A673 (cell line): ENCODE data around the gene HEPHL1.

ENCODE experiments used
- CTCF ChIP-seq: fragments of 300-800, 200-600 bp; sonication (generic); conservative IDR thresholded peaks from 2 replicates; pipeline ENCODE4 v1.5.1; 2017; ENCODE audit warnings: low read depth, mild to moderate bottlenecking, antibody characterized with exemption, low read length, moderate library complexity, mixed read lengths
- EZH2 ChIP-seq: fragments of 200-600 bp; sonication (generic); IDR thresholded peaks from 2 replicates; pipeline ENCODE4 v1.6.1; 2017; ENCODE audit warnings: borderline replicate concordance, low read depth, mild to moderate bottlenecking, mixed read lengths, antibody characterized with exemption, low read length; ENCODE audit not compliant: poor library complexity, severe bottlenecking

- TF ChIP-seq CTCF = no peak
- TF ChIP-seq EZH2 = no peak
Measured at GRCh38 chr11:94058630-94059029, 37.5 kb downstream of the HEPHL1 start.
